Vagina (tissue), 2 donors: ENCODE data around the gene PPM1D.

Source experiments
- CTCF ChIP-seq, 3 experiments: fragments of 450-650 bp in 2 of 3; fragments of 200-600 bp in 1 of 3; sonication (generic) in 1 of 3; IDR thresholded peaks; one replicate each; pipeline ENCODE4 v1.5.1; 2017 to 2019; ENCODE audit warnings: antibody characterized with exemption in 3 of 3, mild to moderate bottlenecking in 2 of 3, moderate library complexity in 2 of 3
- POLR2A ChIP-seq, 2 donors: fragments of 450-650 bp; IDR thresholded peaks; one replicate each; pipeline ENCODE4 v1.6.1; 2017; ENCODE audit warnings: antibody characterized with exemption in 2 of 2, mild to moderate bottlenecking in 2 of 2, moderate library complexity in 2 of 2

- TF ChIP-seq POLR2A (IDR thresholded peaks at IDR 0.05) (no peak), CTCF (IDR thresholded peaks at IDR 0.05) (no peak)
Observed at GRCh38 chr17:60598001-60598736, 1.8 kb upstream of the PPM1D start.
